Spleen (tissue), 11 donors: ENCODE measurements around the gene LPAR3. TPM values are rescaled to one million over a fixed set of nuclear protein-coding genes. Genes with fewer than 3 reads are reported as not detected.

ENCODE experiments used
- DNase-seq: peaks from one replicate; pipeline ENCODE4 v3.0.0-alpha.2; 2020
- H3K27ac ChIP-seq, 8 donors: fragments of 200-600 bp; sonication (generic) in 7 of 8; 1 replicate in 4 of 8; 2 replicates in 4 of 8; pipeline versions ENCODE4 v1.5.0 to v1.8.0; 2016 to 2021; ENCODE audit warnings: inconsistent platforms in 4 of 8, mild to moderate bottlenecking in 4 of 8, moderate library complexity in 1 of 8
- H3K27me3 ChIP-seq, 7 donors: fragments of 200-600 bp; sonication (generic) in 6 of 7; replicated peaks in 1 of 7; 1 replicate in 4 of 7; 2 replicates in 3 of 7; pipeline versions ENCODE4 v1.5.0 to v1.8.0; 2016 to 2021; ENCODE audit warnings: inconsistent platforms in 3 of 7, mild to moderate bottlenecking in 1 of 7
- H3K36me3 ChIP-seq, 6 donors: fragments of 200-600 bp; sonication (generic) in 5 of 6; 1 replicate in 4 of 6; 2 replicates in 2 of 6; pipeline versions ENCODE4 v1.5.0 to v1.8.0; 2016 to 2021; ENCODE audit warnings: inconsistent platforms in 2 of 6
- H3K4me1 ChIP-seq, 6 donors: fragments of 200-600 bp; sonication (generic) in 5 of 6; 1 replicate in 3 of 6; 2 replicates in 3 of 6; pipeline versions ENCODE4 v1.5.0 to v1.8.0; 2016 to 2021; ENCODE audit warnings: inconsistent platforms in 3 of 6
- H3K4me3 ChIP-seq, 8 donors: fragments of 200-600 bp; sonication (generic) in 7 of 8; 1 replicate in 4 of 8; 2 replicates in 4 of 8; pipeline versions ENCODE4 v1.5.0 to v1.8.0; 2016 to 2021; ENCODE audit warnings: inconsistent platforms in 4 of 8, mild to moderate bottlenecking in 4 of 8, moderate library complexity in 2 of 8
- H3K9me3 ChIP-seq, 8 donors: fragments of 200-600 bp; sonication (generic) in 7 of 8; 1 replicate in 4 of 8; 2 replicates in 4 of 8; pipeline versions ENCODE4 v1.5.0 to v1.8.0; 2016 to 2021; ENCODE audit warnings: inconsistent platforms in 4 of 8
- POLR2A ChIP-seq, 3 donors: fragments of 450-650 bp; IDR thresholded peaks; one replicate each; pipeline ENCODE4 v1.5.1; 2017; ENCODE audit warnings: antibody characterized with exemption in 3 of 3, mild to moderate bottlenecking in 1 of 3
- POLR2AphosphoS5 ChIP-seq, 3 donors: sonication (generic); formaldehyde crosslinking; IDR thresholded peaks; one replicate each; pipeline ENCODE4 v1.5.1; 2017; ENCODE audit warnings: antibody characterized with exemption in 3 of 3
- WGBS, 5 donors: extraction: QIAGEN DNeasy Blood & Tissue Kit in 3 of 5; methylation state at CpG; one replicate each; pipeline versions ENCODE4 v1.1.5 to v1.1.7; 2013 to 2018; 5-methylcytosine and 5-hydroxymethylcytosine counted together
- intact Hi-C: fragments of 100-400 bp; cut with DNase I; formaldehyde crosslinking; loops from one replicate; pipeline ENCODE4 v1.15.0; 2023; ENCODE audit warnings: low total_unique reads
- polyA plus RNA-seq, 3 donors: library from polyadenylated mRNA; stranded (reverse); fragments of 200-250 nt; gene quantifications; one replicate each; pipeline ENCODE4 v1.2.1, GENCODE V29; 2013
- total RNA-seq, 7 donors: library from RNA; depleted of rRNA in 3 of 7; stranded (reverse); fragments of >200 nt in 3 of 7; fragmentation: NEBNext Ultra II Directional in 4 of 7; extraction: Animal tissue kit (Norgen Biotek cat#: 25700) in 4 of 7; gene quantifications; one replicate each; pipeline versions ENCODE4 v1.1.0 to v1.2.1, GENCODE V29; 2016 to 2021
- TF ChIP-seq, protein P1 (sequence below), 11 experiments: fragments of 200-600 bp in 7 of 11; fragments of 450-650 bp in 4 of 11; sonication (generic) in 4 of 11; IDR thresholded peaks in 8 of 11; conservative IDR thresholded peaks in 3 of 11; 1 replicate in 7 of 11; 2 replicates in 4 of 11; pipeline versions ENCODE4 v1.4.0 to v1.8.0; 2016 to 2021; ENCODE audit warnings: antibody characterized with exemption in 11 of 11, inconsistent platforms in 4 of 11, mild to moderate bottlenecking in 1 of 11
- donor health status: healthy with polysubstance abuse.
- donor health status: DM: no; HTN: no; CAD: no; lungs with moderate emphysema.
- donor health status: DM: no; HTN: no; CAD: no.
- donor health status: Bipolar disorder and iron deficiency.
- donor health status: healthy.
- donor health status: DM: no; HTN: no; CAD: no.
- donor health status: DM: yes; HTN: yes; CAD: no.

LPAR3 gene
- total and polyA plus RNA-seq, 10 donors = 0.03 to 0.85 (median 0.31) TPM

DNA sequence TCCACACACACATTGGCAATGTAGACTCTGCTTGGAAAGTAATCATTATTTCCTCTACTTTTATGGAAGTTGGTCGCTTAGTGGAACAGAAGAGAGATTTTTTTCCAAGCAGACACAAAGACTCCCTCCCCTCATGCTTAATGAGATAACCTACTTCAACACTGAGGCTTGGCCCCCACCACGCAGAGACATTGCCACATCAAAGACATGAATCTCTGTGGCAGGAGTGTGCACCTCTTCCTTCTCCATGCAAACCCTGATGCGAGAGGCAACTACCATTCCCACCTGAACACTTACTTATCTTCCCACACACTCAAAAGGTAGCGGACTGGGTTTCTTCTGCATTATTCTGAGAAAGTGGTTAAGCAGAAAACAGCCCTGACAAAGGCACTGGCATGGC, 37.3 kb upstream of the LPAR3 start:
- no peaks in the 10 kb centered on the region for H3K4me1 ChIP-seq
- H3K27ac ChIP-seq = no peak overlapping the region
- H3K36me3 ChIP-seq = peaks cover 0 to 6% (median 0%) of the 10 kb centered on the region in 6 donors
- no peaks in the 10 kb centered on the region for H3K9me3 ChIP-seq
- H3K4me3 ChIP-seq = no peak overlapping the region
- H3K27me3 ChIP-seq = no peaks in the 10 kb centered on the region
- DNase-seq = no peak
- intact Hi-C loops = no loop called here
- no peak for TF ChIP-seq POLR2A (IDR thresholded peaks at IDR 0.05)
- no peak for TF ChIP-seq POLR2AphosphoS5 (IDR thresholded peaks at IDR 0.05)
- TF ChIP-seq, protein P1, sequence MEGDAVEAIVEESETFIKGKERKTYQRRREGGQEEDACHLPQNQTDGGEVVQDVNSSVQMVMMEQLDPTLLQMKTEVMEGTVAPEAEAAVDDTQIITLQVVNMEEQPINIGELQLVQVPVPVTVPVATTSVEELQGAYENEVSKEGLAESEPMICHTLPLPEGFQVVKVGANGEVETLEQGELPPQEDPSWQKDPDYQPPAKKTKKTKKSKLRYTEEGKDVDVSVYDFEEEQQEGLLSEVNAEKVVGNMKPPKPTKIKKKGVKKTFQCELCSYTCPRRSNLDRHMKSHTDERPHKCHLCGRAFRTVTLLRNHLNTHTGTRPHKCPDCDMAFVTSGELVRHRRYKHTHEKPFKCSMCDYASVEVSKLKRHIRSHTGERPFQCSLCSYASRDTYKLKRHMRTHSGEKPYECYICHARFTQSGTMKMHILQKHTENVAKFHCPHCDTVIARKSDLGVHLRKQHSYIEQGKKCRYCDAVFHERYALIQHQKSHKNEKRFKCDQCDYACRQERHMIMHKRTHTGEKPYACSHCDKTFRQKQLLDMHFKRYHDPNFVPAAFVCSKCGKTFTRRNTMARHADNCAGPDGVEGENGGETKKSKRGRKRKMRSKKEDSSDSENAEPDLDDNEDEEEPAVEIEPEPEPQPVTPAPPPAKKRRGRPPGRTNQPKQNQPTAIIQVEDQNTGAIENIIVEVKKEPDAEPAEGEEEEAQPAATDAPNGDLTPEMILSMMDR (IDR thresholded peaks at IDR 0.05 in 8 of 11, conservative IDR thresholded peaks at IDR 0.05 in 3 of 11) = no peak
- WGBS, 5 donors = 69 to 85% (median 80%) methylated on average over 4 of the region's 4 CpGs

- WGBS, 5 donors = 52 to 73% (median 67%) methylated on average over 1 of the region's 1 CpG
- Histone ChIP-seq H3K4me1 (no peaks in the 10 kb centered on the region), H3K27ac (no peak overlapping the region), H3K4me3 (no peak overlapping the region), H3K36me3 (peaks cover 0 to 6% (median 0%) of the 10 kb centered on the region in 6 donors), H3K9me3 (no peaks in the 10 kb centered on the region), H3K27me3 (no peaks in the 10 kb centered on the region)
- intact Hi-C loops = no loop called here
- TF ChIP-seq POLR2A (IDR thresholded peaks at IDR 0.05) = no peak
- TF ChIP-seq POLR2AphosphoS5 (IDR thresholded peaks at IDR 0.05) = no peak
- TF ChIP-seq, protein P1 (IDR thresholded peaks at IDR 0.05 in 8 of 11, conservative IDR thresholded peaks at IDR 0.05 in 3 of 11) = no peak
- DNase-seq = no peak
Measured at GRCh38 chr1:84929581-84929980, 36.6 kb upstream of the LPAR3 start.

DNA sequence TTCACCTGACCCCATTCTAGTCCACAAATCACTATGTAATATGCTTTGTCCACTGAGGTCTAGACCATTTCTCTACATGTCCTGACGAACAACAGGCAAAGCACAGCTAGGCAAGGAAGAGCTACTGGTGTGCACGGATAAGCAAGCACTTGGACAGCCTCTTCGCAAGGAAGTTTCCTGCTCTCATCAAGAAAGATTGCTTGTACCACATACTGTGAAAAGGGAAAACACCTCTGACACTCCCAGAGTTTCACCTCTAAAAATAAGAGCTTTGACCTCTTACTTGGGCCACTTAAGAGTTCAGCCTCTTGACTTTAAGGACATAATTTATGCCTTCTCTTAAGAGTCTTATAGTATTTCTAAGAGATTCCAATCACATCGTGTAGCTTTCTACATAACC, 36.0 kb upstream of the LPAR3 start:
- TF ChIP-seq POLR2A (IDR thresholded peaks at IDR 0.05) = no peak
- TF ChIP-seq POLR2AphosphoS5 (IDR thresholded peaks at IDR 0.05) = no peak
- TF ChIP-seq, protein P1 (IDR thresholded peaks at IDR 0.05 in 8 of 11, conservative IDR thresholded peaks at IDR 0.05 in 3 of 11) = no peak
- Histone ChIP-seq H3K27ac (no peak overlapping the region), H3K27me3 (no peaks in the 10 kb centered on the region), H3K4me1 (no peaks in the 10 kb centered on the region), H3K36me3 (peaks cover 0 to 6% (median 0%) of the 10 kb centered on the region in 6 donors), H3K9me3 (no peaks in the 10 kb centered on the region), H3K4me3 (no peak overlapping the region)
- no peak for DNase-seq
- intact Hi-C loops = no loop called here
- 65 to 87% (median 69%) methylated on average over 4 of the region's 4 CpGs for WGBS, 5 donors

GRCh38 chr1:84923317-84923716, 30.3 kb upstream of the LPAR3 start:
- Histone ChIP-seq H3K27me3 (no peaks in the 10 kb centered on the region), H3K36me3 (no peaks in the 10 kb centered on the region), H3K9me3 (no peaks in the 10 kb centered on the region), H3K27ac (no peak overlapping the region), H3K4me3 (no peak overlapping the region), H3K4me1 (no peaks in the 10 kb centered on the region)
- intact Hi-C loops = no loop called here
- 85 to 95% (median 92%) methylated on average over 3 of the region's 3 CpGs for WGBS, 5 donors
- TF ChIP-seq POLR2AphosphoS5 (IDR thresholded peaks at IDR 0.05) = no peak
- TF ChIP-seq, protein P1 (IDR thresholded peaks at IDR 0.05 in 8 of 11, conservative IDR thresholded peaks at IDR 0.05 in 3 of 11) = no peak
- no peak for TF ChIP-seq POLR2A (IDR thresholded peaks at IDR 0.05)
- DNase-seq = no peak
